ENCODE measurements around the gene ABLIM2.

The ABLIM2 gene

DNA sequence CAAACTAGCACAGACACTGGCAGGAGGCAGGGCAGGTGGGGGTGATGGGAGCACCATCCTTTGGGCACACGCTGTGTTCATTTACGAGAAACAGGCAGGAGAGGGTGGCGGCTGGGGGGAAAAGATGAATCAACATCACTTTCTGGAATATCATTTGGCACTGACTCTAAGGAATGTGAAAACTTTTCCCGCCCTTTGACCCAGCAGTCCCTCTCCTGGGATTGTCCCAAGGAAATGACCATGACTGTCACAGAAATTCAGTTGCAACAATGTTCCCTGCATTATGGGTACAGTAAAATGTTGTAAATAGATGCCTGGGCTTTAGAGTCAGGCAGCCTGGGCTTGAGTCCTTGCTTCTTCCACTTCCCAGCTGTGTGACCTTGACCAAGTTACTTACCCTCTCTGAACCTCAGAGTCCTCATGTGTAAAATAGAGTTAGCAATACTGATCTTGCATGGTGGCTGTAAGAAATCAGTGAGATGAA lies 58.6 kb downstream of the ABLIM2 start:
- no peak for DNase-seq

DNA sequence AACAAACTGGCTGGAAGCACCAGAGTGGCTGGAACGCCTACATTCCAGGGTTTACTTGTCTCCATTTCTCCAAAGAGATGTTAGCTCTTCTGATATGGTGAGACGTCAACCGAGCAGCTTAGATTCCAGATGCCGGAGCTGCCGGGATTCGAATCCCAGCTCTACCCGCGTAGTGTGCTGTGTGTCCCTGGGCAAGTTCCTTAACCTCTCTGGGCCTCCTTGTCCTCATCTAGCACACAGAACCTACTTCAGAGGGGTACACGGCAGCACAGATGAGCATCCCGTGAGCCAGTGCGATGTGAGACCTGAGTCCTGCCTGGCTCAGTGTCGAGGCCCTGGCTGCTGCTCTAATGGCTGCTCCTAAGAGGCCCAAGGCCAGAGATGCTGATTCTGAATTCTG lies 60.1 kb downstream of the ABLIM2 start:
- DNase-seq = no peak

DNA sequence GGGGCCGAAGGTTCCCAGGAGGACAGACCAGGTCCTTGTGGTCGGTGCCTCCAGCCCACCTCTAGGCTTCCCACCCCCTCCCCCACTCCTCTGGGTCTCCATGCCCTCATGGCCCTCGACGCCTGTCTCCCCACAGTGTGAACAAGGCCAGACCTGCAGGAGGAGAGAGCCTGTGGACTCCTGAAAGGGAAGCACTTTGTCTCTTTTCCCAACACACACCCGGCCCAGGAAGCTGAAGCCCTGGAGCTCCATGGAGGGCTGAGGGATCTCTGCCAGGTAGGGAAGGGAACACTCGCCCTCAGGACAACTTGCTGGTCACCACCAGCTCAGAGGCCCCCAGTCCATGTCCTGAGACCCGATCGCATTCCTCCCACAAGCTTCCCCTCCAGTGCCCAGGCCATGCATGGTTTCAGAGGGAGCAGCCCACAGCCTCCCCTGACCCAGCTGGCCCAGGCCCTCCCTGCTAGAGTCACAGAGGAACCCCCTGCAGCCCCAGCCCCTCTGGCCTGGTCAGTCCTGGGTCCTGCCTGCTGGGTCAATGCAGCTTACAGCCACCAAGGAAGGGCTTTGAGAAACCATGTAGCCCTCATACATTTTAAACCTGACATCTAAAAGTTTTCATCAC lies 60.8 kb downstream of the ABLIM2 start:
- DNase-seq = no peak

DNA sequence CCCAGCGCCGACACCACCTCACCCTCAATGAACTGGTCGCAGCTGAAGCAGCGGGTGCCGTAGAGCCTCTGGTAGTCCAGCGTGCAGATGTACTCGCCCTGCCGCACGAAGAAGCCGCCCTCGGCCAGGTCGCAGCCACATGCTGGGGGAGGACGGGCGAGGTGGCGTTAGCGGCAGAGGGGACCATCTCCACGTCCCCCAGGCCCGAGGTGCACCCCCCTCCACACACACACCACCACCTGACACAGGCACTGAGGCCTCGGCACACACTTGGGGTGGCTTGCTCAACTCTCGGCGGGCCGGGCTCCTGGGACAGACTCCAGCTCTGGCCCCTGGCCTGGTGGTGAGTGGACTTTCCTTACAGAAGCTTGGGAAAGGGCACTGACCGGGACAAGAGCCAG lies 61.5 kb downstream of the ABLIM2 start:
- DNase-seq = no peak

DNA sequence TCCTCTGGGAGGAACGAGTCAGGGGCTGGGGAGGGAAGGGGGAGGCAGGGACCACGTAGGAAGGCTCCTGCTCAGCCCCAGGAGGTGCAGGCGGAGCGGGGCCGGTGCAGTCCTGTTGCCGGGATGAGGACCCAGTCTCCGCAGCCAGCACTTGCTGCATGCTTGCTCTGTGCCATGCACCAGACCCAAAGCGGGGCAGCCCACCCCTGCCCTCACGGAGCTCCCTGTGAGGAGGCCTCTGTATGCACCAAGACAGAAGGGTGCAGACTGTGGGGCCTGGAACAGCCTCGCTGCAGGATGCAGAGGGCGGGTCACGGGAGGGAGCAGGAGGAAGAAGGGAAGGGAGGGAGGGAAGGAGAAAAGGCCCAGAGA lies 61.9 kb downstream of the ABLIM2 start:
- DNase-seq = no peak

DNA sequence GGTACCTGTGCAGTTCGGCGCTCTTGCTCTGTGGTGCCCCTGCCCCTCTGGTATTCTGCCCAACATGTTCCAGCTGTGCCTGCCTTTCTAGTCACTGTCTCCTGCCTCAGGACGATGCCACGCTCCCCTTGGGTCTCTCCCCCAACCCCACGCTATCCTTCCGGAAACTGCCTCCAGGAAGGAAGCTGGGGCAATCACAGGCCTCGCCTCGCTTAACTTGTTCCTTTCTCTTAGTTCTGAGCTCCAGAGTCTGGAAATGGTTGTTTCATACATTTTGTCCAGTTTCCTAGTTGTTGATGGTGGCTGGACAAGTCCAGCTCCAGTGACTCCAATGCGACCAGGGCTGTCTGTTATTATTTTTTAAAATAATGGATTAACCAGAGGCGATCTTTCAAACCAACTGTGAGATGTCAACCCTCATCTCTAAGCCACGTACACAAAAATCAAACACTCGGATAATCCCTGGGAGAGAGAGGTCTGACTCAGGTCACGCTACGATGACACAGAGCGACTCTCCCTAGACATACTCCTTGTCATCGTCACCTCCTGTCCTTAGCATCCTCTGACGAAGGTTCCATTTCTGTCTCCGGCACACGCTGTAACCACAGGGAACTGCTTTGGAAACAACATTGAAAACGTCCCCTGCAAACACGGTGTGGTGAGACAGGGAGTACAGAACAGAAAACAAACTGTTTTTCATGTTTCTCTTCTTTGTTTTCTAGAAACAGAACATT lies 62.5 kb downstream of the ABLIM2 start:
- no peak for DNase-seq

DNA sequence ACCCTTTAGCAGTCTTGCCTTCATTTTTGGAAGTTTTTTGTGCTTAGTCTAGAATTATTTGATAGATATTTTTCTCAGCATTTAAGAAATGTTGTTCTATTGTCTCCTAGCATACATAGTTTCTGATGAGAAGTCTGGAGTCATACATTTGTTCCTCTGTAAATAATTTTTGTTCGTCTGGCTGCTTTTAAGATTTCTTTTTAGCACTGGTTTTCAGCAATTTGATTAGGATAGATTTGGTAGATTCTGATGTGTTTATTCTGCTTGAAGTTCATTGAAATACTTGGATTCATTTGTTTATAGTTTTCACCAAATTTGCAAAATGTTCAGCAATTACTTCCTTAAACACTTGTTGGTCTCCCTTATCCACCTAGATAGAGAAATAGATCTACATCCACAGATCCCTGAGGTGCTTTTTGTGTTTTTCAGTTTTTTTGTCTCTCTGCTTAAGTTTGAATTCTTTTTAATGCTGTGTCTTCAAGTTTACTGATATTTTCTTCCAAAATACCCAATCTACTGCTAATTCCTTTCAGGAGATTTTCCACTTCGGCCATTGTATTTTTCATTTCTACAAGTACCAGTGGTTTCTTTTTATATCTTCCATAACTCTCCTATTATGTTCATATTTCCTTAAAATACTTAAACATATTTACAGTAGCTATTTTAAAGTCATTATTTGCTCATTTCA lies 64.9 kb downstream of the ABLIM2 start:
- no peak for DNase-seq

DNA sequence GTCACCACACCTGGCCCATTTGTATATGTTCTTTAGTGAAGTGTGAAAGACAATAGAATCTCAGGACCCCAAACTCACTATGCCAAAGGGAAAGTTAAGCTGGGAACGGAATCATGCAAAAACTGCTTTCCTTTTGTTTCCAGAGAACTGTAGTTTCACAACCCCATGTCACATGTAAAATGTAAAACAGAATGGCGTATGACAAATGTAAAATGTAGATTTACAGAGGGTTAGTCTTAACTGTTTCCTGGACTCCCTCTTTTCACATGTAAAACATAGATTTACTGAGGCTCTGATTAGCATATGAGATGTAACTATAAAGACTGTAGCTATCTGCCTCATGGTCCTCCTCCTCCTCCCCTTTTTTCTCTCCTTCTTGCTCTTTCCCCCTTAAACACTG lies 66.3 kb downstream of the ABLIM2 start:
- DNase-seq = no peak

DNA sequence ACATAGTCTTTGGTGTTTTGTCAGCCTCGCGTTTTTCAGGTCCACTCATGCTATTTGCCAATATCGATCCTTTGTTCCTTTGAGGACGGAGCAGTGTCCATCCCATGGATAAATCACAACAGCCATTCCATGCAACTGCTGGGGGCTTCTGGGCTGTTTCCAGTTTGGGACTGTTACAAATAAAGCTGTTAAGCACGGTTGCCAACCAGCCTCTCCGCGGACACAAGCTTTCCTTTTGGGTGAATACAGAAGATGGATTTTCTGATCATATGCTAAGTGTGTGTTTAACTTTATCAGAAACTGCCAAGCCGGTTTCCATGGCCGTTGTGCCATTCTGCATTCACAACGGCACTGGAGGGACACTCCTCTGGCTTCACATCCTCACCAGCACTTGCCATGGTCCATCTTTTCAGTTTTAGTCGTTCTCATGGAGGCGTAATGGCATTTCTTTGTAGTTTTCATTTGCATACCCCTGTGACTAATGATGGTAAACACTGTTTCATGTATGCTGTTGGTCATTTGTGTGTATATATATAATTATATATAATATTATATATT lies 67.8 kb downstream of the ABLIM2 start:
- no peak for DNase-seq

DNA sequence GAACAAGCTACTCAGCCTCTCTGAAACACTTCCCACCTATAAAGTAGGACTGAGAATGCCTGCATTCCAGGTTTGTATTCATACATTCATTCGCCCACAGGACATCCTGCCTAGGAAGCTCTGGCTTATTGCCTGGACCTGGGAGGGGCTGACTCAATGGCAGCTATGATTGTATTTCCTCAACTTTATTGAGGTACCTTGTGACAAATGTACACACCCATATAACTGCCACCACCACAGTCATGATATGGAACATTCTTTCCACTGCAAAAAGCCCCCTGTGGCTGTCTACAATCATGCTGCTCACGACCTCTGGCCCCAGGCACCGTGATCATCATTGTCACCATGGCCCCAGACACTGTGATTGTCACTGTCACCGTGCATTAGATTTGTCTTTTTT lies 68.3 kb downstream of the ABLIM2 start:
- no peak for DNase-seq

DNA sequence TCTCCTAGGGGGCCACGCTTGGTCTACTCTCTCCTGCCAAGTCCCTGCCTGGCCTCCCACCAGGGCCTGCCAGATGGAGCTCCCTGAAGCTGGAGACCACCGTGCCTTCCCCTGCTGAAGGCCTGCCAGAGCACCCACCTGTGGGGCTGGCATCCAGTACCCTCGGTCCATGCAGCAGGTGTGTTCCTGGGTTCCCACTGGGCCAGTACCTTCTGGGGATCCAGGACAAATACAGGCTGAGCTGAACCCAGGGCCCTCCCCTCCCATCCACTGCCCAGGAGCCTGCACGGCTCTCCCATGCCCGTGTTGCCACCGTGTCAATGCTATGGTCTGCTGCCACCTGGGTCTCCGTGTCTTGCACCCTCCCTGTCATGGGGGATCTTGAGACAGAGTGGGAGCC lies 68.8 kb downstream of the ABLIM2 start:
- no peak for DNase-seq

DNA sequence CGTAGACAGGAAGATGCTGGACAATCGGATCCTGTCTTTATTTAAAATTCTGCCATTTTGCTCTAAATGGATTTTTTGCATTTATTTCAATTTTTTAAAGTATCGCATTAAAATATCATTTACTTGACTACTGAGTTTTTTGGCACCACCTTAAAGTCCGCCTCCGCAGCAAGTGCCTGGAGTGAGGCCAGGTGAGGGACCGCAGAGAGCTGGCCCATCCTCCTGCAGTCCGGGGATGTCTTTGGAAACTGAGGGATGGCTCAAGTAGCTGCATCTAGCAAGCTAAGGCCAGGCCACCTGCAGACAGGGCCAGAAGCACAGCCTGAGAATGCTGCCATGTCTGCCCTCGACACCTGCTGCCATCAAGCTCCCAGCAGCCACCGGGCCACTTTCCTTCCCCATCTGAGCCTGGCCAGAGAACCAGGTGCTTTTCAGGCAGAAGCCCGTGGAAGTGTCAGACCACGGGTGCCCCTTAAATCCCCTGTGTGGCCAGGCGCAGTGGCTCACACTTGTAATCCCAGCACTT lies 69.6 kb downstream of the ABLIM2 start:
- no peak for DNase-seq

DNA sequence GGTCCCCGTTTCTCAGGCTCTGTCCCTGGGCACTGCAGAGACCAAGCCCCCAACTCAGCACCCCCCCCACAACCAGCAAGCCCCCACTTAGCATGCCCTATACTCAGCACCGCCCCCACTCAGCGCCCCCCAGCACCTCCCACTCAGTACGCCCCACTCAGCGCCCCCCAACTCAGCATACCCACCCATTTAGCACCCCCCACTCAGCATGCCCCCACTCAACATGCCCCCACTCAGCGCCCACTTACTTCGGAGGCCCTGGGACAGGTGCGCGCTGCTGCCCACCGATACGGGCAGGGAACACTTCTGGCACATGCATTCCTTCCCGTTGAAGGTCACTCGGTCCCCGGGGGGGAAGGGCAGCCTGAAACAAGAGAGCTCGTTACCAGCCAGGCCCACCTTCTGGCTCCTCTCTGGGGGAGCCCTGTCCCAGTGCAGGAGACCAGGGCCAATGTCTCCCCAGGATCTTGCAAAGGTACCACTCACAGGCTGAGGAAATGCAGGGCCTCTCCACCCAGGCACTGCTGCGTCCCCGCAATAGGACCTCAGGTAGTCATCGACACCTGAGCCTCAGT lies 70.6 kb downstream of the ABLIM2 start:
- DNase-seq = no peak

DNA sequence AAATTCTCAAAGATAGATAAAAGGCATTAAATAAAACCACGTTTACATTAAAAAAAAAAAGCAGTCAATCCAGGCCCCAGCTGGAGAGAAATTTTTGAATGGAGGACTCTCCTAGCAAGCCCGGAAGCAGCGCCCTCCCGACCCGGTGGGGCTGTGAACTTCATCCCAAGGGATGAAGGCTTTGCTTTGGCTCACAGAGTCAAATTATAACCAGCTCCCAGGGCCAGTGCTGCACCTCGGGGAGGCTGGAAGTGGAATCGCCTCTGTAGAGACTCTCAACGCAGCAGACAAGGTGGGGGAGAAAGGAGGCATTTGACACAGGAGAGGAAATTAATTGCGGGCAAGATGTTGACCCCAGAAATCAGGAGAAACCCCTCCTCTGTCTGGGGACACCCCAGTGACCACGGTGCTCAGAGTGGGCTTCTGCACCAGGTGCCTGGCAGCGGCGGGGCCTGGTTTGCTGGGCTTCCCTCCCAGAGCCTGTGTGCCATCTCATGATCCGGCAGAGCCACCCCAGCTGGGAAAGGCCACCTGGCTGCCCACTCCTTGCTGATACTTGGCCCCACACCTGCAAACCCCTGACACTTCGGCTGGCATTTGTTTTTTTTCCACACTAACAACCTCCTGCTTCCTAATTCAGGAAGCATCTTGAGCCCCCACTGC lies 71.7 kb downstream of the ABLIM2 start:
- DNase-seq = no peak

DNA sequence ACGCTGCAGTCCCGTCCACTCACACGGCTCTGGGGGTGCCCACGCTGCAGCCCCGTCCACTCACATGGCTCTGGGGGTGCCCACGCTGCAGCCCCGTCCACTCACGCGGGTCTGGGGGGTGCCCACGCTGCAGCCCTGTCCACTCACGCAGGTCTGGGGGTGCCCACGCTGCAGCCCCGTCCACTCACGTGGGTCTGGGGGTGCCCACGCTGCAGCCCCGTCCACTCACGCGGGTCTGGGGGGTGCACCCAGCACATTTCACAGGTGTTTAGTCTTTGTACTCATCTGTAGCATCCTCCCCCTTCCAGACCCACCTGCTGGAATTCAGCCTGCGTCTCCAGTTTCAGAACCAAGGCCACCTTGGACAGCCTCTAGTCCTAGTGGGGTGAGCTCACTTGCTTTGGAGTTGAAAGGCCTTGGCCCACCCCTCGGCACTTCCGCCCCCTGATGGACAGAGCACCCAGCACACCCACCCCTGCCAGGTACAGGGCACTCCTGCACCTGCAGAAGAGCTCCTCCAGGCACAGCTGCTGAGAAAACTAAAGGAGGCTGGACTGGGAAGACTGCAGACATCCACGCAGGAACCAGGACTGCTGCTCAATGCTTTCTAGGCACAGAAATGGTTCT lies 73.0 kb downstream of the ABLIM2 start:
- DNase-seq = no peak

DNA sequence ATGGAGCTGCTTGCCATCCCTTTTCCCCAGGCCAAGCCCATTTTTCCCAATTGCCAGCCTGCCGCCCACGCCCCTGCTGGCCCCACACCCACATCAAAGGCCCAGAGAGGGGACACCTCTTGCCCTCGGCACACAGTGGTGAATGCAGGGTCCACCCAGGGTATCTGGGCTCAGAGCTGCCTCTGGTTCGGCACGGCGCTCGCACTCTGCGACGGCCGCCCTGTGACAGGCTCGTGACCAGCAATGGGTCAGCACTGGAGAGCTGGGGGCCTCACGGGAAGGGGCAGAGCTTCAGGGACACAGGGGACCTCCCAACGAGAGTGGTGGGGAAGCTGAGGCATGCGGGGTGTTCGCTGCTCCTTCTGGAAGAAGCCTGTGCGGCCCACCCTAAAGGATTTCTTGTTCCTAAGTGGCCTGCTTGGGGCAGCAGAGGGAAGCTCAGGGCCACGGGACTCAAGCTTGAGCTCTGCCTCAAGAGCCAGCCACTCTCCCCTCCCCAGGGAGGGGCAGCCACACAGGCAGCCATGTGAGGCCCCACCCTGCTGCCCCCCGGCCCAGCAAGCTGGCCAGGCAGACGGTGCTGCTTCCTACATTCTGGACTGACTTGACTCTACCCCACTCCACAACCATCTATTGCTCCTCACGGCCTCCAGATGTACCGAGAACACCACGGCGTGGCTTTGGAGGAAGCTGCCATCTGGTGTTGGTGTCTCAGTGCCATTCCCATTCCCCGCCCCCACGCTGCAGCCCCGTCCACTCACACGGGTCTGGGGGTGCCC lies 73.7 kb downstream of the ABLIM2 start:
- no peak for DNase-seq

DNA sequence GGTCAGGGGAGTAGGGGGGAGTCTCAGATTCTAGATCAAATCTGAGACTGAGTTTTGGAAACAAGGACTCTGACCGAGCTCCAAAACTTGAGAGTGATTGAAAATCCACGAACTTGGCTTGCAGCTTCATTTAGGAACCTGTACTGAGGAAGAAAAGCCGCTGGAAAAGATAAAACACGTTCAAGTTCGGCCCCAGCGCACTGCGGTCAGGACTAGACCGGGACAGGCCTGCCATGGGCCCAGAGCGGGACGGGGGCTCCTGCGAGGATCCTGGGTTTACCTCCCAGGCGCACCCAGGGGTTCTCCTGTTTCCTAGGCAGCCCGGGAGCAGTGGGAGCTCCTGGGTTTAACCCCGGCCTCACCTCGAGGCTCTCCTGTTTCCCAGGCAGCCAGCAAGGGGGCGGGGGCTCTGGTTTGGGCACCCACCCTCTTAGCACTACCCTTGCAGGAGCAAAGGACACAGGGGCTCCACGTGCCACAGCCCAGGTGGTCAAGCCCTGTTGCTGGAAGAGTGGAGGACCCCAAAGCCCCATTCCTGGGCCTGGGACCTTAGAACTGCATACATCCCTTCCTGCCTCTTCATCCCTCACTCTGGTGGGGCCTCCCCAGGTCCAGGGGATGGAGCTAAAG lies 74.5 kb downstream of the ABLIM2 start:
- no peak for DNase-seq

DNA sequence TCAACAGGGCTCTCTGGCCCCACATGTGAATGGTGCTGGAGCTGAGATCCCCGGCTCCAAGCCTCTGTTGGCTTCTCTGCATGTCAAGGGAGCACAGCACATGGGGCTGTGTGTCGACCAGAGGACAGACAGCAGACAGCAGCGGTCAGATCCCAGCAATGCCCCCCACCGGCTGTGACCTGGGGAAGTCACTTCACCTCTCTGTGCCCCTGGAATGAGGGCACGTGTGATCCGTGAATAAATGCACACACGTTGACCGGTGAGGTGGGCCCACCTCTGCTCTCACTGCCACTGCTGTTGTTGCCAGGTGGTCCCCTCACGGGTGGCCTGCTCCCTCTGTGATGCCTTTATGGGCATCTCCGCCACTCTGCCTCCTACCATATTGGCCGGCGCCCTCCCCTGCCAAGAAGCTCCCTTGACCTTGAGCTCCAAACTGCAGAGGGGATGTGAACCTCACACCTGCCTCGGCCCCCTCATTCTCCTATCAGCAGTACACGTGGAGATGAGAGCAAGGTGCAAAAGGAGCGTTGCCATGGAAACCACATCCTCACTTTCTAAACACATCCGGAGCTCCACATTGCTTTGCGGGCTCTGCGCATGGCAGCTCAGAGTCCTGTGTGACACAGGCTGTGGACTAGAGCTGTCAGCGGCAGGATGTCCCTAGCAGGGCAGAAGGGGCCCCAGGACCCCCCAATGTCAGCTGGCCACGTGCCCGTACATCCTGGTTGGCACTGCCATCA lies 75.4 kb downstream of the ABLIM2 start:
- DNase-seq = no peak

DNA sequence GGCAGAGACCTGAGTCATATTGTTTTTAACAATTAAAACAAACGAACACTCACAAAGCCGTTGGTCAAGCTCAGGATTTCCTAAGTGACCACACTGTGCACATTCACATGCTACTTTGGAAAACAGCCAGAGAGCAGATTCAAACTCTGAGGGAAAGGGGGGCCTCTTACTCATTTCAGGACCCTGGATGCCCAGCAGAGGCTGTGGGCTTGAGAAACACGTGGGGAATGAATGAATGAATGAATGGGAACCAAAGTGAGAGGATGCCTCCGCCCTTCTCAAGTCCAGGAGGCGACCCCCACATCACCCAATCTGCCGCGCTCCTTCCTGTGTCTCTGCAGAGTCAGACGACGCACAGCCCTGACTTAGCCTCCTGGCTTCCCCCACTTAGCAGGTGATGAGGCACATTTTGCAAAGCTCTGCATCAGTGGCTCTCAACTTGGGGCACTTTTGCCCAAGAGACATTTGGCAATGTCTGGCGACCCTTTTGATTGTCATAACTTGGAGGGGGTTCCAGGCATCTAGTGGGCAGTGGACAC lies 76.0 kb downstream of the ABLIM2 start:
- no peak for DNase-seq
